Vagina (tissue), 2 donors: ENCODE results near the gene TDP2.

ENCODE experiments used
- POLR2A ChIP-seq, 2 donors: fragments of 450-650 bp; IDR thresholded peaks; one replicate each; pipeline ENCODE4 v1.6.1; 2017; ENCODE audit warnings: antibody characterized with exemption in 2 of 2, mild to moderate bottlenecking in 2 of 2, moderate library complexity in 2 of 2
- POLR2AphosphoS5 ChIP-seq, 2 donors: sonication (generic); formaldehyde crosslinking; IDR thresholded peaks; one replicate each; pipeline ENCODE4 v1.9.0; 2017; ENCODE audit warnings: antibody characterized with exemption in 2 of 2, mild to moderate bottlenecking in 2 of 2, low read depth in 1 of 2; ENCODE audit not compliant: insufficient read depth in 1 of 2
- TF ChIP-seq, protein P1 (sequence below), 3 experiments: fragments of 450-650 bp in 2 of 3; fragments of 200-600 bp in 1 of 3; sonication (generic) in 1 of 3; IDR thresholded peaks; one replicate each; pipeline ENCODE4 v1.5.1; 2017 to 2019; ENCODE audit warnings: antibody characterized with exemption in 3 of 3, mild to moderate bottlenecking in 2 of 3, moderate library complexity in 2 of 3

DNA sequence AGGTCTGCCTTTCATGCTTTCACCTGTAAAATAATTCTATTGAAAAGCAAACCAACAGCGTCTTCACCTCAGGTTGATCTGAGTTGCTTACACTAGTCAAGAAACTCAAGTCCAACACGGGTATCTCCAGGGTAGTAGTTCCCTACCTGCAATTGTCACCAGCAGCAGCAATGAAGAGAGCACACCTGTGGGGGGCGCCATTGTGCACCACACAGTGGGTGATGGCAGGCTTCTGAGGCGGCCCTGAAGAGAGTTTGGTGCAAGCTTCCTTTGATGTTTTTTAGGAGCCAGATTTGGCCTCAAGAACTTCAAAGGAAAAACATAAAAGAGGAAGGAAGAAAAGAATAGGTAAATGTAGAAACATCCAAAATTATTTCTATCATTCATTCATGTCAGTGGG lies 65.8 kb downstream of the TDP2 start:
- TF ChIP-seq, protein P1, sequence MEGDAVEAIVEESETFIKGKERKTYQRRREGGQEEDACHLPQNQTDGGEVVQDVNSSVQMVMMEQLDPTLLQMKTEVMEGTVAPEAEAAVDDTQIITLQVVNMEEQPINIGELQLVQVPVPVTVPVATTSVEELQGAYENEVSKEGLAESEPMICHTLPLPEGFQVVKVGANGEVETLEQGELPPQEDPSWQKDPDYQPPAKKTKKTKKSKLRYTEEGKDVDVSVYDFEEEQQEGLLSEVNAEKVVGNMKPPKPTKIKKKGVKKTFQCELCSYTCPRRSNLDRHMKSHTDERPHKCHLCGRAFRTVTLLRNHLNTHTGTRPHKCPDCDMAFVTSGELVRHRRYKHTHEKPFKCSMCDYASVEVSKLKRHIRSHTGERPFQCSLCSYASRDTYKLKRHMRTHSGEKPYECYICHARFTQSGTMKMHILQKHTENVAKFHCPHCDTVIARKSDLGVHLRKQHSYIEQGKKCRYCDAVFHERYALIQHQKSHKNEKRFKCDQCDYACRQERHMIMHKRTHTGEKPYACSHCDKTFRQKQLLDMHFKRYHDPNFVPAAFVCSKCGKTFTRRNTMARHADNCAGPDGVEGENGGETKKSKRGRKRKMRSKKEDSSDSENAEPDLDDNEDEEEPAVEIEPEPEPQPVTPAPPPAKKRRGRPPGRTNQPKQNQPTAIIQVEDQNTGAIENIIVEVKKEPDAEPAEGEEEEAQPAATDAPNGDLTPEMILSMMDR (IDR thresholded peaks at IDR 0.05), result no peak
- TF ChIP-seq POLR2A (IDR thresholded peaks at IDR 0.05) (no peak), POLR2AphosphoS5 (IDR thresholded peaks at IDR 0.05; ENCODE audit: insufficient read depth in 1 of 2, low read depth in 1 of 2) (no peak)
